Fibroblast of lung (primary cell): ENCODE measurements around the gene KNG1. TPM values are rescaled to one million over a fixed set of nuclear protein-coding genes. Genes with fewer than 3 reads are reported as not detected.

Experiments
- DNase-seq, 2 donors: peaks; one replicate each; pipeline versions ENCODE4 v3.0.0 to v3.0.0-alpha.2; 2010; ENCODE audit warnings: low read depth in 2 of 2
- H2AFZ ChIP-seq: 2 replicates; pipeline ENCODE4 v1.5.1; 2012; ENCODE audit warnings: low read length, control low read depth, inconsistent platforms
- H3K27ac ChIP-seq: 2 replicates; pipeline ENCODE4 v1.5.1; 2011; ENCODE audit warnings: low read length, control low read depth; ENCODE audit not compliant: insufficient read depth
- H3K27me3 ChIP-seq: 2 replicates; pipeline ENCODE4 v1.5.1; 2011; ENCODE audit warnings: mild to moderate bottlenecking, low read length; ENCODE audit not compliant: control insufficient read depth, insufficient read depth
- H3K36me3 ChIP-seq: 2 replicates; pipeline ENCODE4 v1.5.1; 2011; ENCODE audit warnings: low read length; ENCODE audit not compliant: control insufficient read depth, insufficient read depth
- H3K4me1 ChIP-seq: 2 replicates; pipeline ENCODE4 v1.5.1; 2011; ENCODE audit warnings: low read length; ENCODE audit not compliant: control insufficient read depth, insufficient read depth; ENCODE audit errors: extremely low read depth
- H3K4me2 ChIP-seq: 2 replicates; pipeline ENCODE4 v1.5.1; 2011; ENCODE audit warnings: low read length, control low read depth; ENCODE audit not compliant: insufficient read depth; ENCODE audit errors: extremely low read depth
- H3K4me3 ChIP-seq, 4 experiments: fragments of 200-600 bp in 1 of 4; sonication (generic) in 1 of 4; replicated peaks in 1 of 4; 2 replicates each; pipeline ENCODE4 v1.5.1; 2011 to 2016; ENCODE audit warnings: low read length in 4 of 4, low read depth in 3 of 4, mild to moderate bottlenecking in 3 of 4, control low read depth in 2 of 4, inconsistent platforms in 1 of 4, mixed read lengths in 1 of 4; ENCODE audit not compliant: insufficient read depth in 1 of 4; ENCODE audit errors: control extremely low read depth in 1 of 4
- H3K79me2 ChIP-seq: 2 replicates; pipeline ENCODE4 v1.5.1; 2012; ENCODE audit warnings: mild to moderate bottlenecking, low read length, inconsistent platforms; ENCODE audit not compliant: control insufficient read depth, insufficient read depth
- H3K9ac ChIP-seq: 2 replicates; pipeline ENCODE4 v1.5.1; 2011; ENCODE audit warnings: mild to moderate bottlenecking, low read length, control low read depth; ENCODE audit not compliant: insufficient read depth
- H3K9me3 ChIP-seq: 2 replicates; pipeline ENCODE4 v1.5.1; 2012; ENCODE audit warnings: low read depth, low read length; ENCODE audit not compliant: control insufficient read depth, insufficient read depth
- H4K20me1 ChIP-seq: 2 replicates; pipeline ENCODE4 v1.5.1; 2011; ENCODE audit warnings: low read length; ENCODE audit not compliant: control insufficient read depth, insufficient read depth; ENCODE audit errors: extremely low read depth
- CTCF ChIP-seq, 2 donors: IDR thresholded peaks in 1 of 2; conservative IDR thresholded peaks in 1 of 2; 1 replicate in 1 of 2; 2 replicates in 1 of 2; pipeline ENCODE4 v1.5.1; 2011 to 2012; ENCODE audit warnings: low read length in 2 of 2, control low read depth in 1 of 2, inconsistent platforms in 1 of 2, low read depth in 1 of 2, mild to moderate bottlenecking in 1 of 2
- EZH2 ChIP-seq: IDR thresholded peaks from 2 replicates; pipeline ENCODE4 v1.5.1; 2012; ENCODE audit warnings: low read length, control low read depth, mild to moderate bottlenecking; ENCODE audit errors: missing control alignments
- polyA minus RNA-seq: library from RNA; depleted of rRNA, polyadenylated mRNA; stranded (reverse); fragments of >200 nt; gene quantifications from 2 replicates; pipeline ENCODE4 v1.2.3, GENCODE V29; 2011; ENCODE audit warnings: low replicate concordance
- polyA plus RNA-seq, 2 donors: library from polyadenylated mRNA; depleted of rRNA in 1 of 2; stranded (reverse) in 1 of 2; unstranded in 1 of 2; fragments of >200 nt; gene quantifications; 2 replicates each; pipeline ENCODE4 v1.2.1, GENCODE V29; 2011 to 2012; ENCODE audit warnings: missing spikeins in 1 of 2
- total RNA-seq: library from RNA; depleted of rRNA; stranded (reverse); fragments of >200 nt; gene quantifications from 2 replicates; pipeline ENCODE4 v1.2.1, GENCODE V29; 2014

Gene KNG1
- not detected in 2 replicates for total RNA-seq
- not detected in 2 replicates for polyA plus RNA-seq
- not detected in 2 replicates for polyA plus RNA-seq (2012)
- not detected in 2 replicates for polyA minus RNA-seq

DNA sequence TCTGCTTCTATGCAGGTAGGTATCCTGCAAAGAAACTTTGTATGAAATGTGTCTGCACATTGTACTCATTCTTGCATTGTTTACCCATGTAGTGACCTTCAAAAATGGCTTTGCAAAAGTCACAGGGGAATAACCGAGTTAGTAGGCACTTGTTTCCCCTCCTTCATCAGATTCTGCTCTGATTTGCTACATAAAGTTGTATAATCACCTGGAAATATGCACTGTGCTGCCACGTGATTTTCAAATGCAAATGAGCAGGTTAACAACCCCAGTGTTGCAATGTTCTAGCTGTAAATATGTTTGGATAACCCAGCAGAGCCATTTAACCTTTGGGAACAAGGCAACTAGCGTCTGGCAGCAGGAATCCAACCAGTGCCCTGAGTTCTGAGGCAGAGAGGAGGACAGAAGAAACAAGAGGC, at the start of gene KNG1:
KNG1 (plus strand) TSS at position 321 of the 419 bp plus-strand sequence. CDS start 184 bp downstream, outside the sequence.
- H3K4me2 ChIP-seq: no peak within 1 kb of the TSS
- no peak within 1 kb of the TSS for H3K4me3 ChIP-seq
- no peaks in the 10 kb centered on the region for H3K4me1 ChIP-seq
- H4K20me1 ChIP-seq: no peaks in the 10 kb centered on the region
- H3K36me3 ChIP-seq: no peaks in the 10 kb centered on the region
- H3K9me3 ChIP-seq: no peaks in the 10 kb centered on the region
- no peak for DNase-seq
- no peak within 1 kb of the TSS for H3K9ac ChIP-seq
- no peak within 1 kb of the TSS for H2AFZ ChIP-seq
- H3K79me2 ChIP-seq: no peaks in the 10 kb centered on the region
- no peak within 1 kb of the TSS for H3K27ac ChIP-seq
- TF ChIP-seq EZH2 (no peak), CTCF (conservative IDR thresholded peaks at IDR 0.05 in 1 of 2, IDR thresholded peaks at IDR 0.05 in 1 of 2; ENCODE audit: low read depth in 1 of 2, low read length in 2 of 2) (no peak)
- H3K27me3 ChIP-seq: peaks cover 2% of the 10 kb centered on the region

DNA sequence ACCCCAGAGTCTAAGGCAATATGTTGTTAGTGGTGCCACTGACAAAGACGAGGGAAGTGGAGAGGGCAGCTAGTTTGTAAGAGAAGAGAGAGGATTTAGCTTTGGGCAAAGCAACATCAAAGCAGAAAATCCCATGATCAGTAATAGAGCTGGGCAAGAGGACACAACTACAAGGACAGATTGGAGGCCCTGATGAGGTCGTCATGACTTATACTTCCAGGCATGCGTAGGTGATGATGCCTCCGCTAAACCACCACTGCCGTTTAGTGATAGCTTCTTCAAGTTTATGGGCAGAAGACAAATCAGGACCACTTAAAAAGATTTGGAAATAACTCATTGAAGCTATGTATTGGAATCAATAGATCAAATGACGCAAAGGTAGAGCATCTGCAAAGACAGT, 48.7 kb upstream of the KNG1 start:
- TF ChIP-seq EZH2 (no peak), CTCF (conservative IDR thresholded peaks at IDR 0.05 in 1 of 2, IDR thresholded peaks at IDR 0.05 in 1 of 2; ENCODE audit: low read depth in 1 of 2, low read length in 2 of 2) (no peak)
- H2AFZ ChIP-seq: no peak overlapping the region
- H4K20me1 ChIP-seq: no peaks in the 10 kb centered on the region
- no peaks in the 10 kb centered on the region for H3K4me1 ChIP-seq
- H3K36me3 ChIP-seq: no peaks in the 10 kb centered on the region
- no peak overlapping the region for H3K4me2 ChIP-seq
- no peak for DNase-seq
- no peaks in the 10 kb centered on the region for H3K27me3 ChIP-seq
- no peaks in the 10 kb centered on the region for H3K79me2 ChIP-seq
- H3K27ac ChIP-seq: no peak overlapping the region
- H3K9ac ChIP-seq: no peak overlapping the region
- no peak overlapping the region for H3K4me3 ChIP-seq
- no peaks in the 10 kb centered on the region for H3K9me3 ChIP-seq

- peaks cover 3% of the 10 kb centered on the region for H3K27me3 ChIP-seq
- H3K4me1 ChIP-seq: no peaks in the 10 kb centered on the region
- no peaks in the 10 kb centered on the region for H3K79me2 ChIP-seq
- H3K4me3 ChIP-seq: no peak overlapping the region
- no peak overlapping the region for H3K4me2 ChIP-seq
- no peak overlapping the region for H3K27ac ChIP-seq
- H3K9ac ChIP-seq: no peak overlapping the region
- no peaks in the 10 kb centered on the region for H4K20me1 ChIP-seq
- no peak for TF ChIP-seq CTCF (conservative IDR thresholded peaks at IDR 0.05 in 1 of 2, IDR thresholded peaks at IDR 0.05 in 1 of 2; ENCODE audit: low read depth in 1 of 2, low read length in 2 of 2)
- no peak overlapping the region for H2AFZ ChIP-seq
- H3K36me3 ChIP-seq: no peaks in the 10 kb centered on the region
- DNase-seq: no peak
- H3K9me3 ChIP-seq: no peaks in the 10 kb centered on the region
Observed at GRCh38 chr3:186669378-186670084, 47.6 kb upstream of the KNG1 start.
